ENCODE measurements around the gene FUT8. TPM values are rescaled to one million over a fixed set of nuclear protein-coding genes. Genes with fewer than 3 reads are reported as not detected.

The FUT8 gene
- total and polyA plus RNA-seq, 4 donors = 1.1 to 14.1 (median 4.0) TPM

DNA sequence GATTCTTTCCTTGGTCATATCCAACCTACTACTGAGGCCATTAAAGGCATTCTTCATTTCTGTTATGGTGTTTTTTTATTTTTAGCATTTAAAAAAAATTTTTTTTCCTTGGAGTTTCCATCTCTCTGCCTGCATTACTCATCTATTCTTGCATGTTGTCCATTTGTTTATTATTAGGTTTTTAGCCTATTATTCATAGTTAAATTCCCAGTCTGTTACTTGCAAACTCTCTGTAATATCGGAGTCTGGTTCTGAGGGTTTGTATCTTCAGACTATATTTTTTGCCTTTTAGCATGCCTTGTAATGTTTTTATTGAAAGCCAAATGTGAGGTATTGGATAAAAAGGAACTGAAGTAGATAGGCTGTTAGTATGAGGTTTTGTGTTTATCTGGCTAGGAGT, 284.3 kb downstream of the FUT8 start:
- Histone ChIP-seq H3K4me1 (ENCODE audit: control insufficient read depth in 4 of 4, insufficient read depth in 4 of 4, low read length in 3 of 4) (no peaks in the 10 kb centered on the region), H3K9me3 (ENCODE audit: control insufficient read depth in 4 of 4, low read length in 3 of 4) (no peaks in the 10 kb centered on the region), H3K36me3 (ENCODE audit: control insufficient read depth in 4 of 4, insufficient read depth in 3 of 4, low read depth in 1 of 4, low read length in 3 of 4) (no peaks in the 10 kb centered on the region), H3K9ac (ENCODE audit: low read depth in 1 of 2, low read length in 2 of 2) (no peak overlapping the region), H3K27ac (ENCODE audit: low read depth in 1 of 2, low read length in 2 of 2) (no peak overlapping the region), H3K4me3 (ENCODE audit: low read depth in 1 of 3, low read length in 3 of 3) (no peak overlapping the region), H3K27me3 (ENCODE audit: control insufficient read depth in 4 of 4, insufficient read depth in 4 of 4, low read length in 3 of 4) (no peaks in the 10 kb centered on the region)
- TF ChIP-seq RAD21 (IDR thresholded peaks at IDR 0.05) (no peak), TAF1 (conservative IDR thresholded peaks at IDR 0.05) (no peak), FOXA1 (IDR thresholded peaks at IDR 0.05) (no peak), NR2F2 (IDR thresholded peaks at IDR 0.05) (no peak), JUND (IDR thresholded peaks at IDR 0.05) (no peak), FOXA2 (IDR thresholded peaks at IDR 0.05) (no peak), HNF4G (IDR thresholded peaks at IDR 0.05) (no peak), SP1 (IDR thresholded peaks at IDR 0.05) (no peak), YY1 (IDR thresholded peaks at IDR 0.05) (no peak)
- TF ChIP-seq, protein P1, sequence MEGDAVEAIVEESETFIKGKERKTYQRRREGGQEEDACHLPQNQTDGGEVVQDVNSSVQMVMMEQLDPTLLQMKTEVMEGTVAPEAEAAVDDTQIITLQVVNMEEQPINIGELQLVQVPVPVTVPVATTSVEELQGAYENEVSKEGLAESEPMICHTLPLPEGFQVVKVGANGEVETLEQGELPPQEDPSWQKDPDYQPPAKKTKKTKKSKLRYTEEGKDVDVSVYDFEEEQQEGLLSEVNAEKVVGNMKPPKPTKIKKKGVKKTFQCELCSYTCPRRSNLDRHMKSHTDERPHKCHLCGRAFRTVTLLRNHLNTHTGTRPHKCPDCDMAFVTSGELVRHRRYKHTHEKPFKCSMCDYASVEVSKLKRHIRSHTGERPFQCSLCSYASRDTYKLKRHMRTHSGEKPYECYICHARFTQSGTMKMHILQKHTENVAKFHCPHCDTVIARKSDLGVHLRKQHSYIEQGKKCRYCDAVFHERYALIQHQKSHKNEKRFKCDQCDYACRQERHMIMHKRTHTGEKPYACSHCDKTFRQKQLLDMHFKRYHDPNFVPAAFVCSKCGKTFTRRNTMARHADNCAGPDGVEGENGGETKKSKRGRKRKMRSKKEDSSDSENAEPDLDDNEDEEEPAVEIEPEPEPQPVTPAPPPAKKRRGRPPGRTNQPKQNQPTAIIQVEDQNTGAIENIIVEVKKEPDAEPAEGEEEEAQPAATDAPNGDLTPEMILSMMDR (IDR thresholded peaks at IDR 0.05; ENCODE audit: low read depth, low read length, missing input control) = no peak
- TF ChIP-seq, protein P2, sequence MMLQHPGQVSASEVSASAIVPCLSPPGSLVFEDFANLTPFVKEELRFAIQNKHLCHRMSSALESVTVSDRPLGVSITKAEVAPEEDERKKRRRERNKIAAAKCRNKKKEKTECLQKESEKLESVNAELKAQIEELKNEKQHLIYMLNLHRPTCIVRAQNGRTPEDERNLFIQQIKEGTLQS (IDR thresholded peaks at IDR 0.05) = no peak
- TF ChIP-seq, protein P3, sequence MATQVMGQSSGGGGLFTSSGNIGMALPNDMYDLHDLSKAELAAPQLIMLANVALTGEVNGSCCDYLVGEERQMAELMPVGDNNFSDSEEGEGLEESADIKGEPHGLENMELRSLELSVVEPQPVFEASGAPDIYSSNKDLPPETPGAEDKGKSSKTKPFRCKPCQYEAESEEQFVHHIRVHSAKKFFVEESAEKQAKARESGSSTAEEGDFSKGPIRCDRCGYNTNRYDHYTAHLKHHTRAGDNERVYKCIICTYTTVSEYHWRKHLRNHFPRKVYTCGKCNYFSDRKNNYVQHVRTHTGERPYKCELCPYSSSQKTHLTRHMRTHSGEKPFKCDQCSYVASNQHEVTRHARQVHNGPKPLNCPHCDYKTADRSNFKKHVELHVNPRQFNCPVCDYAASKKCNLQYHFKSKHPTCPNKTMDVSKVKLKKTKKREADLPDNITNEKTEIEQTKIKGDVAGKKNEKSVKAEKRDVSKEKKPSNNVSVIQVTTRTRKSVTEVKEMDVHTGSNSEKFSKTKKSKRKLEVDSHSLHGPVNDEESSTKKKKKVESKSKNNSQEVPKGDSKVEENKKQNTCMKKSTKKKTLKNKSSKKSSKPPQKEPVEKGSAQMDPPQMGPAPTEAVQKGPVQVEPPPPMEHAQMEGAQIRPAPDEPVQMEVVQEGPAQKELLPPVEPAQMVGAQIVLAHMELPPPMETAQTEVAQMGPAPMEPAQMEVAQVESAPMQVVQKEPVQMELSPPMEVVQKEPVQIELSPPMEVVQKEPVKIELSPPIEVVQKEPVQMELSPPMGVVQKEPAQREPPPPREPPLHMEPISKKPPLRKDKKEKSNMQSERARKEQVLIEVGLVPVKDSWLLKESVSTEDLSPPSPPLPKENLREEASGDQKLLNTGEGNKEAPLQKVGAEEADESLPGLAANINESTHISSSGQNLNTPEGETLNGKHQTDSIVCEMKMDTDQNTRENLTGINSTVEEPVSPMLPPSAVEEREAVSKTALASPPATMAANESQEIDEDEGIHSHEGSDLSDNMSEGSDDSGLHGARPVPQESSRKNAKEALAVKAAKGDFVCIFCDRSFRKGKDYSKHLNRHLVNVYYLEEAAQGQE (IDR thresholded peaks at IDR 0.05) = no peak
- TF ChIP-seq, protein P4, sequence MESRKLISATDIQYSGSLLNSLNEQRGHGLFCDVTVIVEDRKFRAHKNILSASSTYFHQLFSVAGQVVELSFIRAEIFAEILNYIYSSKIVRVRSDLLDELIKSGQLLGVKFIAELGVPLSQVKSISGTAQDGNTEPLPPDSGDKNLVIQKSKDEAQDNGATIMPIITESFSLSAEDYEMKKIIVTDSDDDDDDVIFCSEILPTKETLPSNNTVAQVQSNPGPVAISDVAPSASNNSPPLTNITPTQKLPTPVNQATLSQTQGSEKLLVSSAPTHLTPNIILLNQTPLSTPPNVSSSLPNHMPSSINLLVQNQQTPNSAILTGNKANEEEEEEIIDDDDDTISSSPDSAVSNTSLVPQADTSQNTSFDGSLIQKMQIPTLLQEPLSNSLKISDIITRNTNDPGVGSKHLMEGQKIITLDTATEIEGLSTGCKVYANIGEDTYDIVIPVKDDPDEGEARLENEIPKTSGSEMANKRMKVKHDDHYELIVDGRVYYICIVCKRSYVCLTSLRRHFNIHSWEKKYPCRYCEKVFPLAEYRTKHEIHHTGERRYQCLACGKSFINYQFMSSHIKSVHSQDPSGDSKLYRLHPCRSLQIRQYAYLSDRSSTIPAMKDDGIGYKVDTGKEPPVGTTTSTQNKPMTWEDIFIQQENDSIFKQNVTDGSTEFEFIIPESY (IDR thresholded peaks at IDR 0.05) = no peak
- TF ChIP-seq, protein P5, sequence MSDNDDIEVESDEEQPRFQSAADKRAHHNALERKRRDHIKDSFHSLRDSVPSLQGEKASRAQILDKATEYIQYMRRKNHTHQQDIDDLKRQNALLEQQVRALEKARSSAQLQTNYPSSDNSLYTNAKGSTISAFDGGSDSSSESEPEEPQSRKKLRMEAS (IDR thresholded peaks at IDR 0.05) = no peak
- DNase-seq (ENCODE audit: low spot score) = no peak
- 95% methylated on average over 1 of the region's 1 CpG for WGBS

DNA sequence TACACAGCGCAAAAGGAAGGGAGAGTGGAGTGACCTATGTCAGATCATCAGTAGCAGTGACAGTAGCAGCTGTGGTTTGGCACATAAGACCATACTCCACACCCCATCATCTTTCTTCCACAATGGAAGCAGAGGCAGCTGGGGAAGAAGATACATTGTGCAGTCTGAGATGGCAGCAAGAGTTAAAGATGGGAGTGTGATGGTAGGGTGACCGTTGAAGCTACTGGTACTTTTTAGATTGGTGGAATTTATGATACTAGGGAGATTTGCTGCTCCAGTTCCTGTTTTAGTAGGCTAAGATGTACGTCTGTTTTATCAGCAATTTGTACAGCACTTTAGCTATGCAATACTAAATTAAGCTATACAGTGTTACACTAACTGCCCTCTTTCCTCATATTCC, 291.0 kb downstream of the FUT8 start:
- H3K36me3 ChIP-seq (ENCODE audit: control insufficient read depth in 4 of 4, insufficient read depth in 3 of 4, low read depth in 1 of 4, low read length in 3 of 4) = no peaks in the 10 kb centered on the region

More for the DNA sequence above, 291.0 kb downstream of the FUT8 start:
- Histone ChIP-seq H3K27me3 (ENCODE audit: control insufficient read depth in 4 of 4, insufficient read depth in 4 of 4, low read length in 3 of 4) (no peaks in the 10 kb centered on the region), H3K9ac (ENCODE audit: low read depth in 1 of 2, low read length in 2 of 2) (no peak overlapping the region), H3K27ac (ENCODE audit: low read depth in 1 of 2, low read length in 2 of 2) (no peak overlapping the region), H3K4me1 (ENCODE audit: control insufficient read depth in 4 of 4, insufficient read depth in 4 of 4, low read length in 3 of 4) (peaks cover 0 to under 1% (median 0%) of the 10 kb centered on the region in 4 donors), H3K4me3 (ENCODE audit: low read depth in 1 of 3, low read length in 3 of 3) (no peak overlapping the region), H3K9me3 (ENCODE audit: control insufficient read depth in 4 of 4, low read length in 3 of 4) (peaks cover 0 to 1% (median 0%) of the 10 kb centered on the region in 4 donors)
- 77% methylated on average over 3 of the region's 3 CpGs for WGBS
- no peak for TF ChIP-seq YY1 (IDR thresholded peaks at IDR 0.05)
- no peak for DNase-seq (ENCODE audit: low spot score)

Measured in liver (tissue), 9 donors.